ENCODE data around the gene RNLS. TPM values are rescaled to one million over a fixed set of nuclear protein-coding genes. Genes with fewer than 3 reads are reported as not detected.

The RNLS gene
- total and polyA plus RNA-seq, 2 of the 4 experiments (the other 2 are of a cell fraction), result 4.5 to 7.0 TPM

DNA sequence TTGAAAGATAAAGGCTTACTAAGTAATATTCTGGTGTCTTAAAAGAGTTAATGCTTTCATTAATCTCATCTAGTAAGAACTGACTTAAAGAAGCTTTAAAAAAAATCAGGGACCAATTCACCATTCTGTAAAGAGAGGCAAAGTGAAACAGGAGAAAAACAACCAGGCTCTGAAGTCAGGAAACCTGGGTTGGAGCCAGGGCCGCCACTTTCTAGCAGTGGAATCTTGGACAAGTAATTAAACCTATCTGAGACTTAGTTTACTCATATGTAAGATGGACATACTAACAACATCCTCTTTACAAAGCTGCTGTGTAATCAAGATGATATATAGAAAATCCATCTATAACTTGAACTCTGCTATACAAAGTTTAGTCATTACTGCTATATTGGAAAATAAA, 154.1 kb downstream of the RNLS start:
- H3K4me3 ChIP-seq (ENCODE audit: insufficient read depth, low read depth, low read length), result no peak overlapping the region
- no peak overlapping the region for H2AFZ ChIP-seq (replicated peaks; ENCODE audit: low read length, poor library complexity)
- no peak overlapping the region for H4K5ac ChIP-seq (ENCODE audit: low read depth, low read length)
- WGBS, 2 experiments (ENCODE audit: extremely low coverage in 2 of 2, insufficient read length in 1 of 2), result no CpG with 5 or more reads among the region's 1 CpG
- H2AK5ac ChIP-seq (ENCODE audit: low read depth, low read length), result no peak overlapping the region
- H3K18ac ChIP-seq (ENCODE audit: low read depth, low read length), result no peak overlapping the region
- H3K79me1 ChIP-seq (ENCODE audit: low read depth in 1 of 2, low read length in 2 of 2), result no peaks in the 10 kb centered on the region
- H2BK5ac ChIP-seq (ENCODE audit: low read depth, low read length, poor library complexity, severe bottlenecking), result no peak overlapping the region
- ChIA-PET POLR2A (ENCODE audit: unreplicated experiment) (no interaction called here), CTCF (no interaction called here)
- no peak overlapping the region for H3K56ac ChIP-seq (ENCODE audit: extremely low read depth, insufficient read depth, low read length)
- in situ Hi-C loops (cut with MboI; ENCODE audit: low sequenced_read_pairs) (no loop called here), dilution Hi-C loops (cut with HindIII; ENCODE audit: low sequenced_read_pairs, unreplicated experiment) (no loop called here), intact Hi-C loops (cut with micrococcal nuclease) (no loop called here)
- H2BK120ac ChIP-seq (ENCODE audit: low read depth, low read length), result no peak overlapping the region
- no TSS peak for BruUV-seq (replicated peaks)
- H4K20me1 ChIP-seq (ENCODE audit: insufficient read depth, low read length), result no peaks in the 10 kb centered on the region
- H4K8ac ChIP-seq (ENCODE audit: low read depth in 2 of 2, low read length in 2 of 2), result no peak overlapping the region
- H3K9me1 ChIP-seq (ENCODE audit: insufficient read depth, low read length), result no peaks in the 10 kb centered on the region
- H2BK15ac ChIP-seq (ENCODE audit: low read depth, low read length), result no peak overlapping the region
- H2BK20ac ChIP-seq (ENCODE audit: low read depth, low read length), result no peak overlapping the region
- no peak for TF ChIP-seq ELK1 (IDR thresholded peaks at IDR 0.05; ENCODE audit: borderline replicate concordance, low read depth, low read length)
- TF ChIP-seq FOS (IDR thresholded peaks at IDR 0.05; ENCODE audit: low read depth, low read length), result no peak
- no peak for TF ChIP-seq NFE2L2 (IDR thresholded peaks at IDR 0.05; ENCODE audit: low read depth, low read length)
- no peak for DNase-seq
- H3K9ac ChIP-seq (ENCODE audit: low read depth, low read length), result no peak overlapping the region
- H3K9me3 ChIP-seq (ENCODE audit: control insufficient read depth, insufficient read depth, low read length), result no peaks in the 10 kb centered on the region
- no peak overlapping the region for H3K4ac ChIP-seq (ENCODE audit: low read depth, low read length)
- no peak overlapping the region for H2AK9ac ChIP-seq (replicated peaks; ENCODE audit: low read depth, low read length, poor library complexity)
- H4K91ac ChIP-seq (ENCODE audit: insufficient read depth, low read depth, low read length), result no peak overlapping the region
- no peak overlapping the region for H3K23ac ChIP-seq (ENCODE audit: low read depth, low read length)
- ATAC-seq (ENCODE audit: low read depth), result no peak
- H3K27ac ChIP-seq (ENCODE audit: insufficient read depth, low read length), result no peak overlapping the region
- peaks cover 6% of the 10 kb centered on the region; the same call in 1 of the 2 replicates for H3K27me3 ChIP-seq (ENCODE audit: control insufficient read depth, insufficient read depth, low read length)
- H3K36me3 ChIP-seq (ENCODE audit: control insufficient read depth, insufficient read depth, low read length), result no peaks in the 10 kb centered on the region
- no peaks in the 10 kb centered on the region for H3K4me1 ChIP-seq (ENCODE audit: control insufficient read depth, insufficient read depth, low read length)
- H3K14ac ChIP-seq (replicated peaks; ENCODE audit: low read depth, low read length), result no peak overlapping the region
- H3K4me2 ChIP-seq (ENCODE audit: low read depth, low read length), result no peak overlapping the region

Measured in IMR-90 (cell line).